Measurements from ENCODE around the gene FGGY. TPM values are rescaled to one million over a fixed set of nuclear protein-coding genes. Genes with fewer than 3 reads are reported as not detected.

FGGY gene
- total and polyA plus RNA-seq, 7 experiments from 2014 or later: 2.5 to 15.2 (median 11.2) TPM

- intact Hi-C loops (cut with micrococcal nuclease): no loop called here
- Mint-ChIP-seq H3K4me1 (peaks cover 0 to 3% (median 0%) of the 10 kb centered on the region in 7 donors), H3K36me3 (peaks cover 6 to 41% (median 33%) of the 10 kb centered on the region in 5 donors), H3K9me3 (peaks cover 0 to 7% (median 4%) of the 10 kb centered on the region in 11 donors), H3K27ac (no peak overlapping the region), H3K27me3 (no peaks in the 10 kb centered on the region), H3K4me3 (no peak overlapping the region)
- Histone ChIP-seq H3K36me3 (ENCODE audit: control insufficient read depth in 2 of 3, insufficient read depth in 3 of 3, low read length in 3 of 3) (no peaks in the 10 kb centered on the region), H3K4me3 (ENCODE audit: low read length) (no peak overlapping the region), H3K9me3 (ENCODE audit: control insufficient read depth in 2 of 3, low read length in 3 of 3) (no peaks in the 10 kb centered on the region), H3K27ac (ENCODE audit: low read depth, low read length) (no peak overlapping the region), H3K27me3 (ENCODE audit: control insufficient read depth in 2 of 2, insufficient read depth in 2 of 2, low read length in 2 of 2) (no peaks in the 10 kb centered on the region), H3K4me1 (ENCODE audit: control insufficient read depth in 2 of 2, insufficient read depth in 2 of 2, low read length in 2 of 2) (no peaks in the 10 kb centered on the region)
- ATAC-seq (no peak), DNase-seq (no peak)
- ChIA-PET POLR2A (no interaction called here), CTCF (no interaction called here)
Measured at GRCh38 chr1:59368008-59368670, 71.2 kb downstream of the FGGY start.

- Histone ChIP-seq H3K27me3 (ENCODE audit: control insufficient read depth in 2 of 2, insufficient read depth in 2 of 2, low read length in 2 of 2) (no peaks in the 10 kb centered on the region), H3K36me3 (ENCODE audit: control insufficient read depth in 2 of 3, insufficient read depth in 3 of 3, low read length in 3 of 3) (no peaks in the 10 kb centered on the region), H3K4me1 (ENCODE audit: control insufficient read depth in 2 of 2, insufficient read depth in 2 of 2, low read length in 2 of 2) (no peaks in the 10 kb centered on the region), H3K27ac (ENCODE audit: low read depth, low read length) (no peak overlapping the region), H3K9me3 (ENCODE audit: control insufficient read depth in 2 of 3, low read length in 3 of 3) (no peaks in the 10 kb centered on the region), H3K4me3 (ENCODE audit: low read length) (no peak overlapping the region)
- intact Hi-C loops (cut with micrococcal nuclease): no loop called here
- Mint-ChIP-seq H3K4me1 (no peaks in the 10 kb centered on the region), H3K27ac (no peak overlapping the region), H3K4me3 (no peak overlapping the region), H3K9me3 (peaks cover 0 to 5% (median 0%) of the 10 kb centered on the region in 11 donors), H3K27me3 (no peaks in the 10 kb centered on the region), H3K36me3 (peaks cover 0 to 23% (median 23%) of the 10 kb centered on the region in 5 donors)
- DNase-seq (no peak), ATAC-seq (no peak)
- CTCF ChIA-PET: no interaction called here
- POLR2A ChIA-PET: no interaction called here
Measured at GRCh38 chr1:59375321-59376220, 78.7 kb downstream of the FGGY start.

- Histone ChIP-seq H3K4me1 (ENCODE audit: control insufficient read depth in 2 of 2, insufficient read depth in 2 of 2, low read length in 2 of 2) (no peaks in the 10 kb centered on the region), H3K27ac (ENCODE audit: low read depth, low read length) (no peak overlapping the region), H3K36me3 (ENCODE audit: control insufficient read depth in 2 of 3, insufficient read depth in 3 of 3, low read length in 3 of 3) (no peaks in the 10 kb centered on the region), H3K4me3 (ENCODE audit: low read length) (no peak overlapping the region), H3K27me3 (ENCODE audit: control insufficient read depth in 2 of 2, insufficient read depth in 2 of 2, low read length in 2 of 2) (no peaks in the 10 kb centered on the region), H3K9me3 (ENCODE audit: control insufficient read depth in 2 of 3, low read length in 3 of 3) (no peaks in the 10 kb centered on the region)
- peaks cover 0 to 6% (median 0%) of the 10 kb centered on the region in 11 donors for H3K9me3 Mint-ChIP-seq
- intact Hi-C loops (cut with micrococcal nuclease): no loop called here
- H3K4me3 Mint-ChIP-seq: no peak overlapping the region
- H3K27ac Mint-ChIP-seq: no peak overlapping the region
- no peak for ATAC-seq
- POLR2A ChIA-PET: no interaction called here
- no peaks in the 10 kb centered on the region for H3K4me1 Mint-ChIP-seq
- no peak for DNase-seq
- CTCF ChIA-PET: no interaction called here
- peaks cover 0 to 40% (median 28%) of the 10 kb centered on the region in 5 donors for H3K36me3 Mint-ChIP-seq
- no peaks in the 10 kb centered on the region for H3K27me3 Mint-ChIP-seq
Measured at GRCh38 chr1:59377350-59377904, 80.5 kb downstream of the FGGY start.

GRCh38 chr1:59378621-59379370, 81.9 kb downstream of the FGGY start:
- intact Hi-C loops (cut with micrococcal nuclease): no loop called here
- peaks cover 0 to 40% (median 30%) of the 10 kb centered on the region in 5 donors for H3K36me3 Mint-ChIP-seq
- no peak for DNase-seq
- Histone ChIP-seq H3K9me3 (ENCODE audit: control insufficient read depth in 2 of 3, low read length in 3 of 3) (no peaks in the 10 kb centered on the region), H3K27me3 (ENCODE audit: control insufficient read depth in 2 of 2, insufficient read depth in 2 of 2, low read length in 2 of 2) (no peaks in the 10 kb centered on the region), H3K4me3 (ENCODE audit: low read length) (no peak overlapping the region), H3K27ac (ENCODE audit: low read depth, low read length) (no peak overlapping the region), H3K36me3 (ENCODE audit: control insufficient read depth in 2 of 3, insufficient read depth in 3 of 3, low read length in 3 of 3) (no peaks in the 10 kb centered on the region), H3K4me1 (ENCODE audit: control insufficient read depth in 2 of 2, insufficient read depth in 2 of 2, low read length in 2 of 2) (no peaks in the 10 kb centered on the region)
- H3K27me3 Mint-ChIP-seq: no peaks in the 10 kb centered on the region
- H3K4me1 Mint-ChIP-seq: no peaks in the 10 kb centered on the region
- no peak overlapping the region for H3K27ac Mint-ChIP-seq
- ChIA-PET CTCF (interaction anchor here (0.9 kb wide), 1 partner anchor 9 kb away, joined by 3 read pairs; no protein-coding TSS in a partner anchor), POLR2A (no interaction called here)
- no peak for ATAC-seq
- H3K4me3 Mint-ChIP-seq: no peak overlapping the region
- peaks cover 0 to 6% (median 0%) of the 10 kb centered on the region in 11 donors for H3K9me3 Mint-ChIP-seq

GRCh38 chr1:59379371-59379728, 82.5 kb downstream of the FGGY start:
- ChIA-PET CTCF (interaction anchor here (0.9 kb wide), 1 partner anchor 8 kb away, joined by 3 read pairs; no protein-coding TSS in a partner anchor), POLR2A (no interaction called here)
- Mint-ChIP-seq H3K4me1 (peaks cover 0 to 3% (median 0%) of the 10 kb centered on the region in 7 donors), H3K9me3 (peaks cover 0 to 6% (median 0%) of the 10 kb centered on the region in 11 donors), H3K27ac (no peak overlapping the region), H3K4me3 (no peak overlapping the region), H3K36me3 (peaks cover 0 to 40% (median 32%) of the 10 kb centered on the region in 5 donors), H3K27me3 (no peaks in the 10 kb centered on the region)
- ATAC-seq: no peak
- Histone ChIP-seq H3K4me3 (ENCODE audit: low read length) (no peak overlapping the region), H3K27ac (ENCODE audit: low read depth, low read length) (no peak overlapping the region), H3K9me3 (ENCODE audit: control insufficient read depth in 2 of 3, low read length in 3 of 3) (no peaks in the 10 kb centered on the region), H3K36me3 (ENCODE audit: control insufficient read depth in 2 of 3, insufficient read depth in 3 of 3, low read length in 3 of 3) (no peaks in the 10 kb centered on the region), H3K27me3 (ENCODE audit: control insufficient read depth in 2 of 2, insufficient read depth in 2 of 2, low read length in 2 of 2) (no peaks in the 10 kb centered on the region), H3K4me1 (ENCODE audit: control insufficient read depth in 2 of 2, insufficient read depth in 2 of 2, low read length in 2 of 2) (no peaks in the 10 kb centered on the region)
- DNase-seq: no peak
- intact Hi-C loops (cut with micrococcal nuclease): no loop called here

GRCh38 chr1:59383963-59384362, 87.1 kb downstream of the FGGY start:
- peaks cover 0 to 4% (median 0%) of the 10 kb centered on the region in 7 donors for H3K4me1 Mint-ChIP-seq
- H3K36me3 ChIP-seq (ENCODE audit: control insufficient read depth in 2 of 3, insufficient read depth in 3 of 3, low read length in 3 of 3): no peaks in the 10 kb centered on the region
- H3K27me3 ChIP-seq (ENCODE audit: control insufficient read depth in 2 of 2, insufficient read depth in 2 of 2, low read length in 2 of 2): no peaks in the 10 kb centered on the region
- ChIA-PET POLR2A (no interaction called here), CTCF (no interaction called here)
- ATAC-seq: no peak
- H3K9me3 Mint-ChIP-seq: peaks cover 0 to 6% (median 0%) of the 10 kb centered on the region in 11 donors
- intact Hi-C loops (cut with micrococcal nuclease): no loop called here
- no peak for DNase-seq
- H3K4me1 ChIP-seq (ENCODE audit: control insufficient read depth in 2 of 2, insufficient read depth in 2 of 2, low read length in 2 of 2): no peaks in the 10 kb centered on the region
- H3K36me3 Mint-ChIP-seq: peaks cover 0 to 31% (median 17%) of the 10 kb centered on the region in 5 donors
- H3K9me3 ChIP-seq (ENCODE audit: control insufficient read depth in 2 of 3, low read length in 3 of 3): no peaks in the 10 kb centered on the region
- H3K4me3 Mint-ChIP-seq: no peak overlapping the region
- H3K4me3 ChIP-seq (ENCODE audit: low read length): no peak overlapping the region
- no peak overlapping the region for H3K27ac Mint-ChIP-seq
- no peak overlapping the region for H3K27ac ChIP-seq (ENCODE audit: low read depth, low read length)
- H3K27me3 Mint-ChIP-seq: no peaks in the 10 kb centered on the region
